Heart left ventricle (tissue), 13 donors: Measurements from ENCODE around the gene TET1.

Experiments used
- POLR2A ChIP-seq, 2 donors: fragments of 450-650 bp; IDR thresholded peaks; one replicate each; pipeline ENCODE4 v1.6.1; 2017; ENCODE audit warnings: antibody characterized with exemption in 2 of 2, mild to moderate bottlenecking in 2 of 2, moderate library complexity in 2 of 2
- TF ChIP-seq, protein P1 (sequence below), 12 donors: fragments of 200-600 bp; sonication (generic) in 4 of 12; IDR thresholded peaks; one replicate each; pipeline versions ENCODE4 v1.5.0 to v1.8.0; 2018 to 2022; ENCODE audit warnings: antibody characterized with exemption in 12 of 12, mild to moderate bottlenecking in 5 of 12
- donor health status: ischemic (EF 13 %, LVEDD 7.1; RV severe dilation, severe dysfunction).
- donor health status: DM: no; HTN: yes; CAD: no.
- donor health status: DM: no; HTN: no; CAD: no.
- donor health status: ischemic (EF 25% LVEDD 6.9; RV normal size, moderate dysfunction).
- donor health status: ischemic (EF 25% LVEDD 5.7; RV mildly dilated, moderate dysfunction).
- donor health status: ischemic (EF 35%, LVEDD 5.7; RV mildly dilated, moderate dysfunction).
- donor health status: nonischemic (EF 11% LVEDD 7.7; RV severe dilation, severe dysfunction).
- donor health status: DM: yes; HTN: yes; CAD: no.
- donor health status: PGD.
- donor health status: ischemic (EF 29% LVEDD 5.4; RV normal size, mild dysfunction).
- donor health status: nonischemic (EF 23%, LVEDD 6.1; RV moderate dilation, normal function).

DNA sequence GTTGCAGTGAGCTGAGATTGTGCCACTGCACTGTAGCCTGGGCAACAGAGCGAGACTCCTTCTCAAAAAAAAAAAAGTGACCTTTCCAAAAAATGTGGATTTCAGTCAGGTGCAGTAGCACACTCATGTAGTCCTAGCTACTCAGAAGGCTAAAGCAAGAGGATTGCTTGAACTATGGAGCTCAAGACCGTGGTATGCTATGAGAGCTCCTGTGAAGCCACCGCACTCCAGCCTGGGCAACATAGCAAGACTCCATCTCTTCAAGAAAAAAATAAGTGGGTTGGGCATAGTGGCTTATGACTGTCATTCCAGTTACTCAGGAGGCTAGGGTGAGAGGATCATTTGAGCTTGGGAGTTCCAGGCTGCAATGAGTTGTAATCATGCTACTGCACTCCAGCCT is 51.1 kb downstream of the TET1 start:
- no peak for TF ChIP-seq POLR2A (IDR thresholded peaks at IDR 0.05)
- TF ChIP-seq, protein P1, sequence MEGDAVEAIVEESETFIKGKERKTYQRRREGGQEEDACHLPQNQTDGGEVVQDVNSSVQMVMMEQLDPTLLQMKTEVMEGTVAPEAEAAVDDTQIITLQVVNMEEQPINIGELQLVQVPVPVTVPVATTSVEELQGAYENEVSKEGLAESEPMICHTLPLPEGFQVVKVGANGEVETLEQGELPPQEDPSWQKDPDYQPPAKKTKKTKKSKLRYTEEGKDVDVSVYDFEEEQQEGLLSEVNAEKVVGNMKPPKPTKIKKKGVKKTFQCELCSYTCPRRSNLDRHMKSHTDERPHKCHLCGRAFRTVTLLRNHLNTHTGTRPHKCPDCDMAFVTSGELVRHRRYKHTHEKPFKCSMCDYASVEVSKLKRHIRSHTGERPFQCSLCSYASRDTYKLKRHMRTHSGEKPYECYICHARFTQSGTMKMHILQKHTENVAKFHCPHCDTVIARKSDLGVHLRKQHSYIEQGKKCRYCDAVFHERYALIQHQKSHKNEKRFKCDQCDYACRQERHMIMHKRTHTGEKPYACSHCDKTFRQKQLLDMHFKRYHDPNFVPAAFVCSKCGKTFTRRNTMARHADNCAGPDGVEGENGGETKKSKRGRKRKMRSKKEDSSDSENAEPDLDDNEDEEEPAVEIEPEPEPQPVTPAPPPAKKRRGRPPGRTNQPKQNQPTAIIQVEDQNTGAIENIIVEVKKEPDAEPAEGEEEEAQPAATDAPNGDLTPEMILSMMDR (IDR thresholded peaks at IDR 0.05) = no peak
